ELF-1 (cell line): ENCODE results near the gene ATP2C2.

Experiments used
- DNase-seq: peaks from one replicate; pipeline ENCODE4 v3.0.0-alpha.2; 2016; ENCODE audit warnings: low read depth, low spot score

The ATP2C2 gene

DNA sequence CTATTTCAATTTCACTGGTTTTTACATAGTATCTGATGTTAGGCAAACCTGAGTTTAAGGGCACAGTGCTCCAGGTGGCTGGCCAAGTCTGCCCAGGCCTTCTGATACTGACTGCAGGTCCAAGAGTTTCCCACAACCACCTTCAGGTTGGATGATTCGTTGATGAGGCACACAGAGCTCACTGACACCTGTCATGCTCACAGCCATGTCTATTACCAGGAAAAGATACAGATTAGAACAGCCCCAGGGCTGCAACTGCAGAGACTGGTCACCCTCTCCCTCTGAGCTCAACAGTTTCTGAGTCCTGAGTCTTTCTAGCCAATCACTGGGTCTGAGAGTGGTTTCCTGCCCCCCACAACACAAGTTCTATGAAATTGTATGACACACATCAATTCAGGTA is 98.9 kb downstream of the ATP2C2 start:
- DNase-seq: no peak

DNA sequence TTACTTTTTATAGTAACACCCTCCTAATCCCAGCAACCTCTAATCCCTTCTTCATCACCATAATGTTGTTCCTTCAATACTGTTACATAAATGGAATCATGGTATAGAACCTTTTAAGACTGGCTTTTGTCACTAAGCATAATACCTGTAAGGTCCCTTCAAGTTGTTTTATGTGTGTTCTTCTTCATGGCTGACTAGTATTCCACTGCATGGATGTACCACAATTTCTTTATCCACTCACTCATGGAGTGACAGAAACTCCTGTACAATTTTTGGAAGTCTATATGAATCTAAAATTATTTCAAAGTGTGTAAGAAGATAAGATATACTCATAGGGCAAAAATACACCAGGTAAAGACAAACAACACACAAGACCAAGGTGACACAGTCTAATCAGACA is 99.4 kb downstream of the ATP2C2 start:
- DNase-seq: no peak

DNA sequence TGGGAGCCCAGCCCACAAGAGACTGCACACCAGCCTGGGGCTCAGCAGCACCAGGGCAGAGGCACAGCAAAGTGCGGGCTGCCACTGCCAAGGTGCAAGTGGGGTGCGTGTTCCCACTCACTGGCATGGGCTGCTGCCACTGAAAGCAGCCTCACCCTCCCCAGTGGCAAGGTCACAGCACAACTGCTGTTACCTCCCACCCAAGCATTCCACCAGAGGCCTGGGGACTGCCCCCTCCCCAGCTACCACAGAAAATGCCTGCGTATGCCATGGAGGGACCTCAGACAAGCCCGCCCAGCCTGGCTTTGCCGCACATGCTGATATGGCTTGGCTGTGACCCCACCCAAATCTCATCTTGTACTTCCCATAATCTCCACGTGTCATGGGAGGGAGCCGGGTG is 103.0 kb downstream of the ATP2C2 start:
- no peak for DNase-seq

DNA sequence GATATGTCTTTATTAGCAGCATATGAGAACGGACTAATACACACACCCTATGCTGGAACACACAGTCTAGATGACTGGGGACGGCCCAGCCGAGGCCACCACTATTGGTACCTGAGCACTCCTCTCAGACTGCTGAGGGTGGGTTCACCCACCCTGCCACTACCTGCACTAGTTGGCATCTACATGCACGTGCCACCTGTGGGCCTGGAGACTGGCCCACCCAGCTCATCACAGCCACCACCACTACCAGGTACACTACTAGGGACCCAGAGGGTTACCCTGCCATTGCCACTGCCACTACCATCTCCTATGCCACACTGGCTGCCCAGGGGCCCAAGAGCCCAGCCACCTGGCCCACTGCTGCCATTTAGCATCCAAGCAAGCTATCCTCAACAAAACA is 103.6 kb downstream of the ATP2C2 start:
- no peak for DNase-seq

DNA sequence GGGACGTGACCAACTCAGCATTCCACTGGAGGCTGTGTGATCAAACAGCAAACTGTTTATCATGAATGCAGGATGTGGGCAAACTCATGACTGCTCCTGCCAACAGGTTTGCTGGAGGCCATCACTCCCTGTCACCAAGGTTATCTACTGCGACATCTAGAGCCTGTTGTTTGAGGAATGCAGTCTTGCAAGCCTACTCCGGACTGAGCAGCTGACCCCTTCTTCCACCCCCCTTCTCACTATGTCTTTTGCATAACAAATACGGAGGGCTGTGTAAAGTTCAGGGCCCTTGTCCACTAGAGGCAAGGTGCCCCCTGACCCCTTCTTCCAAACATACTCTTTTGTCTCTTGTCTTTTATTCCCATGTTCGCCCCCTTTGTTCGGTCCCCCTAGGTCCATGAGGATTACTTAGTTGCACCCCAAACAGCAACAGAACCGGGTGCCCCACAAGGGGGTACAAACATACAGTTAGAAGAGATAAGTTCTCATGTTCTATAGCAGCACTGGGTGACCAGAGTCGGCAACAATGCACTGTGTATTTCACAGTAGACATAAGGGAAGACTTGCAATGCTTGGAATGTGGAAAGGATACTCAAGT is 107.4 kb downstream of the ATP2C2 start:
- DNase-seq: peak; percentile 85

DNA sequence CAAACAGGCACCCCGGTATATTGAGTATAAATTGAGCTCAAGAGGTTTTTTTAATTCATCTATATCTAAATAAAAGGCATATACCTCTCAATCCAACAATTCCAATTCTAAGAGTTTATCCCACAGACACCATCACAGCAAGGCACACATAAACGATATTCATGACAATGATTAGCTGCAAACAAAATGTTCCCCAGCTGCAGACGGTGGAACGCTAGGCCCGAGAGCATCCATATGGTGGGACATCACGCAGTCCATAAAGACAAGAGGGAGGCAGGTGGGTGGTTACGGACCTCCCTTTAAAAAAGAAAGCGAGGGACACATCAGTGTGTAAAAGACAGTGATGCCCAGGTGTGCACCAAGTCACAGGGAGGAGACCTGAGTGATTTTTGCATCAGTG is 108.1 kb downstream of the ATP2C2 start:
- no peak for DNase-seq

DNA sequence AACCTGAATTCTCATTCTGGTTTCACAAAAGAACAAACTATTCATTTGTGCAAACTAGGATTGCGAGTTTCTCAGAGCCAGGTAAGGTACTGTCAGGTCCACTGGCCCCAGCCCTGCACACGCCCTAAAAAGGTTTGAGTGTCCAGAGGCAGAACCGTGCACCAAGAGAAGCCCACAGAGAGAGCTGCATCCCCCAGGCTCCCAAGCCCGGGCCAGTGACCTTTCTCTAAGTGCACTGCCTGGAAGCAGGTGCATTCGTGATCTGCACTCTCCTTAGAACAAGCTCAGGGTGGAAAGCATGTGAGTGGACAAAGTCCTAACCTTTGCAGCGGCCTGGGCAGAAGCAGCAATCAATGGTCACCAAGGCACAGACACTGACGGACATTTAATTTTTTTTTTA is 109.3 kb downstream of the ATP2C2 start:
- no peak for DNase-seq

DNA sequence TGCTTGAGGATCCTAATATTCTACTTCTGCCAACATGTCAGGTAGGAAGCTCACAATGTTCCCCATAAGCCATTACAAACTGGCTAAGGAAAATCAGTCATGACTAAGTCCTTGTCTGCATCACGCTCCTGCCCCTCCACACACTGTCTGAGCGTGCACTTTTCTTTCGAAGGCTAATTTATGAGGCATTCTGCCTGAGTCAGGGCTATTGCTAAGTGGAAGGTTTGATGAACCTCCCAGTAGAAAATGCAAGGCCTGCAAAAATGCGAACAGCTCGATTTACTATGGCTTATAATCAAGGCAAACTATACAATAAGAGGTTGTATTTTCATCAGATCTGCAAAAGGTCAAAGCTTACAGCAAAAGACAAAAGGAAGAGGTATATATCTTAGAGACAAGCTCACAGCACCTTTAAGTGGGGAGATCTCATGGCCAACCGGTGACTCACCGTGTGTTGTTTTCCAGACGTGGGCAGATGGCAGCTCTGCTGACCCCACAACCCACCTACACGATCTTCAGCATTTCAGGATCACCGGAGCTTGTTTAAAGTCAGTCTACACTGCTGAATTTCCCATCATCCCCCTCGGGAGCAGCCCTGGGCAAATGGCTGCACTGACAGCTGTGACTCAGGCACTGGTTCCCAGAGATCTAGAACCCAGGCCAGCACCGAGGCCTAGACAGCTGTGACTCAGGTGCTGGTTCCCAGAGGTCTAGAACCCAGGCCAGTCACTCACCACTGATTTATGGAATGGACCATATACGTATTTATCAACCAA is 110.0 kb downstream of the ATP2C2 start:
- no peak for DNase-seq

DNA sequence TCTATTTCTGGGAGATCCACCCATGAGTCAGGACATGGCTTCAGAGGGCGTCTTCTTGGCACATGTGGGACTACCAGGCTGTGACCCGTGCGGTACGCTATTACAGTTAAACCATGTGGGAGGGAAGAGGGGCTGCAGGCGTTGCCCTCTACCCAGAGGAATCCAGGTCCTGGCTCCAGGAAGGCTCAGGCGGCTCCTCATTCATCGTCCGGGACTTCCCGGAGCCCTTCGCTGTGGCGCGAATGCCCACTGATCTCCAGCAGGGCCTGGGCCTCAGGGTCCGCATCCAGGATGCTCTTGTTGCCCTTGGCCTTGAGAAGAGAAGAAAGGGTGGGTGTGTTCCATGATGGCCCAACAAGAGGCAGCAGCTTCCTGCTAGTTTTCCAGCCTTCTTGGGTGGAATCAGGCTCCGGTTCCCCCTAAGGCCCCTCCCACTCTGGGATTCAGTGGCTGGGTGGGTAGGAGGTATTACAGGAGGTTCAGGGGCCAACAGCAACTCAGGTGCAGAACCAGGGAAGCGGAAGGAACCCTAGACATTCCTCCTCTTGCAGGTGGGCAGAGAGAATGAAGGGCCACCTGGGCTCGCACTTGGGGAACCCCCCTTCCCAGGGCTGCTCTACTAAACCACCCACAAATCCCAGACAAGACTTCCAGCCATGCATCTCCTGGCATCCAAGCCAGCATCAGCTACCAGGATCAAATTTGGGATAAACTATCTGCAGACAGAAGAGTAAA is 111.5 kb downstream of the ATP2C2 start:
- no peak for DNase-seq

DNA sequence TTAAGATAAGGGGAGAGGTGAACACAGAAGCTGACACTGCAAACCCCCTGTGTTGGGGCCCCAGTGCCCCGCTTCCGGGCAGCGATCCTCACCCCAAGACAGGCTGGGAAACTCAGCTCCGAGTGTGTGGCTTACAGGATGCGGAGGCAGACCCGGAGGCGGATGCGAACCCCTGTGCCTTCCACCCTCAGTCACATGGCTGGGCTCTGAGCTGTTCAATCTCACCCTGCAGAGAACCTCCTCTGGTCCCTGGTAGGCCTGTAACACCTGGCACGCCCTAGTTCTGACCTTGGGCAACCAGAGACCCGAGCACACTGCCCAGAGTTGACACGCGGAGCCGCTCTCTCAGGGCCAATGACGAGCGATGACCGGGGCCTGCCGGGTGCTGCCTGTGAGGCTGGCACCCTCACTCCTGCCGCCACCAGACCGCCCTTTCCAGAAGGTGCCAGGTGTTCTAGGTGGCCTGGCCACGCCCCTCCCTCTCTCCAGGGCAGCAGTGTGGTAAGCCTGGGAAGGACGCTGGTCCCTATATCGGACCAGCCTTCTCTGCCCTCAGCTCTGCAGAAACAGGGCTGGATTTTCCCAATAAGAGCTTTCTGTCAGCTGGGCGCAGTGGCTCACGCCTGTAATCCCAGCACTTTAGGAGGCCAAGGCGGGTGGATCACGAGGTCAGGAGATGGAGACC is 112.9 kb downstream of the ATP2C2 start:
- no peak for DNase-seq

DNA sequence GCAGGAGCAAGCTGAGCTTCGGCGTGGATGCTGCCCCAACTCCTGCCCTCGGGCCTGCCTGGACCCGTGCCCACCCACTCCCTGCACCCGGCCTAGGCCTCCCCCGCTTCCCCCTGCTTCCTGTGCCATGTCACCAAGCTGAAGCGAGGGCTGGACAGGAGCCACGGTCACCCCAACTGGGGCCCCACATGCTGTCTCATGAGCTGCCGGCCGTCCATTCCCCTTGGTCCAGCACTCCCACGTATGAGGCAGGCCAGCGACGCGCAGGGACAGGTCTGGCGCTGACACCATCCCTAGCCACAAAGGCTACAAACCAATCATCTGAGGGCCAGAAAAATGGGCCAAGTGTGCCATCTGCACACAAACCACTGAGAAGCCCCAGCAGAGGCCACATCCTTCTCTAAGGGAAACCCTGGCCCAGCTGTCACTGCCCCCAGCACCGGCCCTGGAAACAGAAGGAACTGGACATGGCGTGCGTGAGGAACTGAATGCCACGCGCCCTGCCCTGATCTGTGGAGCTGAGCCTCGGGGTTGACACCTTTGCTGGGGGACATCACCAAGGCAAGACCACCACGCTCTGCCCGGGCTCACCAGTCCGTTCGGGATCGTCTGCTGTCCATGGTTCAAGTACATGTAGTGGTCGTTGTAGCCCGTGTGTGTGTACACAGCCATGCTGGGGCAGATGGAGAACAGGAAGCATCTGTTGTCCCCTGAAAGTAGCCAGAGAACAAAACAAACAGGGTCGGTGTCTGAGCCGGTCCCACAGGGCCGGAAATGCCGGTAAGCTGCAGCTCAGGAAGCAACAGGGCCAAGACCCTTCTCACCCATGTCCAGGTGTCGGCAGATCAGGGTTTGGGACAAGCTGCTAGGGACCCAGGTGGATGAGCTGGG is 113.9 kb downstream of the ATP2C2 start:
- DNase-seq: no peak

DNA sequence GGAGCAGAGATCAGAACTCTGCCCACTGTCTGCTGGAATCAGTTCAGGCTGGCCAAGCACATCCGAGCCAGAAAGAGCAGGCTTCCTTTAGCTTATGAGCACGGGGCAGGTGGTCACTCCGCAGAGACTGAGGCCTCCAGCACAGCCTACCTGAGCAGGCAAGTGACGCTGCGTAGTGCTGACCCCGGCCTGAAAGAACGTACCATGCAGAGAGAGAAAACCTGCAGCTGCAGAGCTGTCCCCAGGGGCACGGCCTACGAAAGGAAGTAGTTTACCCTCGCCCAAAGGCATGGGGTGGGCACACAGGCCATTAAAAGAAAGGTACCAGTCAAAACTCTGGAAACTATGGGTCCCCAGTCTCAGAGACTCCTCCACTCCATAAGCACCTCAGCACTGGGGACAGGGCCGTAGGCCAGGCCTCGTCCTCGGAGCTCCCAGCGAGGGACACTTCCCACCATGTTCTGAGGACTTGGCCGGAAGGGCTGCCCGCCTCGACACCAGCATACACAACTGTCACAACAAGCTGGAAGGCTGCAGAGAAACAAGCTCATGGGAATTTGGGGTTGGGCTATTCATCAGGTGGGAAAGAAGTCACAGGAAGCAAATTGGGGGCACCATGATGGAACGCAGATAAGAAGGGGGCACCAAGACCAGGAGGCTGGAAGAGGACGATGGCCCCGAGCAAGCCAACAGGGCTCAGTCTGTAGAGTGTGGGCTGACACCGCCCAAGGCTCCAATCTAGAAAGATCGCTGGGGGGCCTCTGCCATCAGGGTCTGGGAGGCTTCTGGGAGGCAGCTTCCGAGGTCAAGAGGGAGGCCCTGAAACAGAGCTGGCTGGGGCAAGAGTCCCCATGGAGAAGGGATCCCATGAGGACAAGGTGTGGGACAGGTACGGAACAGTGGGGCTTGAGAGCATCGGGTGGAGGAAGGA is 114.9 kb downstream of the ATP2C2 start:
- DNase-seq: no peak

DNA sequence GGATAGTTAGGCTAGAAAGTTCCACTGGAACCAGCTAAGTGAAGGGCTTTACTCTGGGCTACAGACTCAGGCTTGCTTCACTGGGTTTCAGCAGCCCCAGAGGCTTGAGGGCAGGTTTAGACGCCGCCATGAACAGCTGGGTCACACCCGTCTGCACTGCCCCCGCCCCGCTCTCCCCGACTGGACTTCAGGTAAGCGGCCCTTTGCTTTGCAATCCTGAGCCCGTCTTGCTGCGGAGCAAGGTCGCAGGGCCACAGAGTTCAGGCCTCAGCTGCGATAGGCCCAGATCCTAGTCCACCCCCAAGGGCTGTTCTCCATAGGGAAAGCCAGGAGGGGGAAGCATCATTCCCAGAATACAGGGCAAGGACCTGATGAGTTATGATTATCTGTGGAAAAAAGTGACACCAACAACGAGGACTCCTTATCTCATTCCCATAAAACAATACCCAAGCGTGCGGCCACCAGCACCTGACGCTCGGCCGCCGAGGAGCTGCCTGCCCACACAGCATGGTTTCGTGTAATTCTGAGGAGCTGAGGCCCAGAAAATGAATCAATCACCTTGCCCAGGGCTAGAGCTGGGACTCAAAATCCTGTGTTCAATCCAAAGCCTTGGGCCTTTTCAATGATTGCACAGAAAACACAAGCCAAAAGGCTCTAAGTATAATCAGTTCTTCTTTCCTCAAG is 115.7 kb downstream of the ATP2C2 start:
- no peak for DNase-seq

DNA sequence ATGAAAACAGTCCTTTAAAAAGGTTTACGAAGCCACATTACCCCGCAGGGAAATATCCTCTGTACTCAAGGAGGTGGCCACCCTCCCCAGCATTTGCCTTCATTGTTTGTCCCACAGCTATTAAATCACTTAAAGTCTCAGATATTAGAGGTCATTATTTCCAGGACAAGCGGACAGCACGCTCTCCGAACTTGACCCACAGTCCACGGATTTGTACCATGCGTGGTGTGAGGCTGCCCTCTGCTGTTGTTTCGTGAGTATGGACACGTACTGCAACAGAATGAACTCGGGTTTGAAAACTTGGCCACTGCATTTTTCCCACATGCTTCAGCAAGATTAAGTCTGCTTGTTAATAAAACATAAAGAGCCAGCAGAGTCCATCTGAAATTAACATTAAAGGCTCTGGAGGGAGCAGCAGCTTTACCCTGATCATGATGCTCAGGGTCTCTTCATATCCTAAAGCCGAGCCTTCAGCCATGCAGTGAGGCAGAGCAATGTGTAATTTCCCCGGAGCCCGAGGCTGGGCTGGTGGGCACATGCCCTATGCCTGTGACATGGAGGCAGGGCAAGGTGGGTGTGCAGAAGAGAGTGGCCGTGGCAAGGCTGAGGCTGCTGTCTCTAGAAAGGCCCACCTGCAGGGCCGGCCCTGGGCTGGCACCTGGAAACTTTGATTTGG is 116.4 kb downstream of the ATP2C2 start:
- peak; percentile 36 for DNase-seq

DNA sequence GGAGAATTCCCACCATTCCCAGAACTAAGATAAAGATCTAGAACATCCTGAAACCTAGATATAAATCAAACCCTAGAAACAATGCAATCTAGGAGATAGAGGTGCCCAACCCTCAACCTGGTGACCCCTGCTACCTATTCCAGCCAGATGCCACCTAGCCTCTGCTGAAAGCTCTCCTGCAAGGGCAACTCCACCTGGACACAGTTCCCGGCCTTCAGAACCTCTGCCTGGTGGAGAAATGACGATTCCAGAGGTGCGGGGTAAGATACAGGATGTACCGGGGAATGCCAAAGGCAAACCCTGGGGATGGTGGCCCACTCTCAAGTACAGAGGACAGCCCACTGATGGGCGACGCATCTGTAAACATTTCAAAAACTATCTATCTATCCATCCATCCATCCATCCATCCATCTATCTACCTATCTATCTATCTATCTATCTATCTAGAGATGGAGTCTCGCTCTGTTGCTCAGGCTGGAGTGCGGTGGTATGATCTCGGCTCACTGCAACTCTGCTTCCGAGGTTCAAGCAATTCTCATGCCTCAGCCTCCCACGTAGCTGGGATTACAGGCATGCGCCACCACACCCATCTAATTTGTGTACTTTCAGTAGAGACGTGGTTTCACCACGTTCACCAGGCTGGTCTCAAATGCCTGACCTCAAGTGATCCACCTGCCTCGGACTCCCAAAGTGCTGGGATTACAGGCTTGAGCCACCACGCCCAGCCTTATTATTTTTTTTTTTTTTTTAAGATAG is 117.1 kb downstream of the ATP2C2 start:
- no peak for DNase-seq

DNA sequence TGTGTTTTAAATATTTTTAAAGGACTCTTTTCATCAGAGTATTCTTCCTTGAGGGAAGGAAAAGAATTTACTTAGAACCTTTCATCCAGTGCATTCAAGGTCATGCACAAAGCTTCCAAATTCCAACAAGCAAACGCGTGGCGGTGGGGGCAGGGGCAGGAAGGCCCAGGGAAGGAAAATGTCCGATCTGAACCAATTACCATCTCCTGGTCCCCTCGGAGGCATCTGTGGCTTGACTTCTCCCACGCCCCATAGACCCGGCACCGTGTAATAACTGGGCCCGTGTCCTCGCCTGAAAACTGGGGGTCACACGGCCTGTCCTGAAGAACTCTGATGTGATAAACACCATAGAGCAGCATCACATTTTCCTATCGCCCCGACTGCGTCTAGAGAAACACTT is 117.8 kb downstream of the ATP2C2 start:
- no peak for DNase-seq

DNA sequence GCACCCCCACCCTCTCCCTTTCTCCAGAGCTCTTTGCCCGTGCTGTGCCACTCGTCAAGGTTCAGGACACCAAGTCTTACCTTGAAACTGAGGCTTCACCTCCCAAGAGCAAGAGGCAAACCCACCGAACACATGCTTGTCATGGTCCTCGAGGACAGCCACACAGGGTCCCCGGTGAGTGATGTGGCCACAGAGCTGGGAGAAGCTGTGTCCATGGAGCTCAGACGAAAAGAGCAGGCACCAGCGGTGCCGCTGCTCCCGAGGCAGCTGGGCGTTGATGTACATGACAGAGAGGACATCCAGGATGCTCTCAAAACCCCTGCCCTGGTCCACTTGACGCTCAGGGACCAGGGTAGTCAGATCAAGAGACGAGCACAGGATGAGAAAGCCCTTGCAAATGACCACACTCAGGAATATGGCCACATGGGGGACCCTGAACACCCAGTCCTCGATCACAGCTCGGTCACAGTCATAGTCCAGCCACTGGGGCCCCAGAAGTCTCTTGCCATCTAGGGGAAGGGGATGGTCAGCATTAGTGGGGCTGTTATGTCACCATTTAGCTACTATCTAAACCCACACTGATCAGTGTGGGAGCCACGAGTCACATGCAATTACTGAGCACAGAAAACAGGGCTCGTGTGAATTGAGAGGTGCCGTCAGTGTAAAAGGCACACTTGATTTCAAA is 118.4 kb downstream of the ATP2C2 start:
- DNase-seq: no peak

DNA sequence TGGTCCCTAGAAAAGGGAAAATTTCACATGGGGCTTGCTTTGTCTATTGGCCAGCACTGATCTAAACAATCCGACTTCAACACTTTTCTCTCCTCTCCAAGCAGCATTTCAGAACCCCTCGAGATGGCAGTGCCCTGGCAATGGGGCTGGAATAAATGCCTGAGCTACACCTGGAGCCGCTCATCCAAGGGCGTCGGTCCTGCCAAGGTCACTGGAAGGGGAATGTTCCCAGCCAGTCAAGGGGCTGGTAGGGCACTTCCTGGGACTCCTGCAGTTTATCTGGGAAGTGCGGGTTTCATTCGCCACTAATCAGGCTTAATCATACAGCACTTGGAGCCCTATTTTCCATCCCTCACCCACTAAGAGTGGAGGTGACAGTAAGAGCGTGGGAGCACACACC is 119.0 kb downstream of the ATP2C2 start:
- no peak for DNase-seq
